HepG2 (cell line): ENCODE measurements around the gene THADA. TPM values are rescaled to one million over a fixed set of nuclear protein-coding genes. Genes with fewer than 3 reads are reported as not detected.

ENCODE experiments used
- CREM ChIP-seq, 2 experiments: sonication (generic) in 1 of 2; formaldehyde crosslinking in 1 of 2; IDR thresholded peaks; 2 replicates each; pipeline versions ENCODE4 v1.4.0 to v1.6.1; 2016 to 2020; ENCODE audit warnings: antibody characterized with exemption in 1 of 2, mild to moderate bottlenecking in 1 of 2, missing genetic modification reagents in 1 of 2
- CTCF ChIP-seq: sonication (generic); formaldehyde crosslinking; IDR thresholded peaks from 2 replicates; pipeline ENCODE4 v1.5.0; 2020; ENCODE audit warnings: mild to moderate bottlenecking, missing genetic modification reagents, moderate library complexity
- FOXA1 ChIP-seq, 2 experiments: fragments of 450-650 bp in 1 of 2; sonication (generic) in 1 of 2; formaldehyde crosslinking in 1 of 2; IDR thresholded peaks; 2 replicates each; pipeline versions ENCODE4 v1.4.0 to v1.6.1; 2016 to 2020; ENCODE audit warnings: missing genetic modification reagents in 1 of 2
- FOXP1 ChIP-seq, 2 experiments: fragments of 450-650 bp in 1 of 2; IDR thresholded peaks; 2 replicates each; pipeline ENCODE4 v1.6.1; 2017 to 2018; ENCODE audit warnings: antibody characterized with exemption in 1 of 2
- GATAD2A ChIP-seq: IDR thresholded peaks from 2 replicates; pipeline ENCODE4 v1.6.1; 2016
- KDM6A ChIP-seq: IDR thresholded peaks from 2 replicates; pipeline ENCODE4 v1.6.1; 2016; ENCODE audit warnings: low read depth
- KLF13 ChIP-seq: sonication (generic); formaldehyde crosslinking; IDR thresholded peaks from 2 replicates; pipeline ENCODE4 v1.4.0; 2020; ENCODE audit warnings: mild to moderate bottlenecking, missing genetic modification reagents
- MTA3 ChIP-seq: sonication (generic); formaldehyde crosslinking; IDR thresholded peaks from 2 replicates; pipeline ENCODE4 v1.4.0; 2020; ENCODE audit warnings: missing genetic modification reagents
- RCOR2 ChIP-seq: IDR thresholded peaks from 2 replicates; pipeline ENCODE4 v1.6.1; 2016; ENCODE audit warnings: missing biosample characterization, missing genetic modification reagents
- SALL1 ChIP-seq: sonication (generic); formaldehyde crosslinking; IDR thresholded peaks from 2 replicates; pipeline ENCODE4 v1.8.0; 2022; ENCODE audit warnings: mild to moderate bottlenecking, missing genetic modification reagents
- SALL2 ChIP-seq: sonication (generic); formaldehyde crosslinking; IDR thresholded peaks from 2 replicates; pipeline ENCODE4 v1.8.1; 2023; ENCODE audit warnings: mild to moderate bottlenecking, missing genetic modification reagents, inconsistent platforms
- SNAPC5 ChIP-seq: sonication (generic); formaldehyde crosslinking; IDR thresholded peaks from 2 replicates; pipeline ENCODE4 v1.8.1; 2023; ENCODE audit warnings: mild to moderate bottlenecking, missing genetic modification reagents, borderline replicate concordance
- ZBTB7B ChIP-seq: sonication (generic); formaldehyde crosslinking; IDR thresholded peaks from 2 replicates; pipeline ENCODE4 v1.4.0; 2020; ENCODE audit warnings: missing genetic modification reagents
- ZNF24 ChIP-seq: fragments of 450-650 bp; IDR thresholded peaks from 2 replicates; pipeline ENCODE4 v1.6.1; 2017; ENCODE audit warnings: antibody characterized with exemption, mild to moderate bottlenecking
- ZNF446 ChIP-seq: sonication (generic); formaldehyde crosslinking; IDR thresholded peaks from 2 replicates; pipeline ENCODE4 v1.5.0; 2020; ENCODE audit warnings: mild to moderate bottlenecking, missing genetic modification reagents
- ZNF501 ChIP-seq: sonication (generic); formaldehyde crosslinking; IDR thresholded peaks from 2 replicates; pipeline ENCODE4 v1.5.1; 2020; ENCODE audit warnings: mild to moderate bottlenecking, moderate library complexity, missing genetic modification reagents
- ZNF790 ChIP-seq: sonication (generic); formaldehyde crosslinking; IDR thresholded peaks from 2 replicates; pipeline ENCODE4 v1.8.0; 2022; ENCODE audit warnings: missing genetic modification reagents, mild to moderate bottlenecking, borderline replicate concordance
- ZUFSP ChIP-seq: sonication (generic); formaldehyde crosslinking; IDR thresholded peaks from 2 replicates; pipeline ENCODE4 v1.9.0; 2021; ENCODE audit warnings: missing genetic modification reagents, mild to moderate bottlenecking, borderline replicate concordance
- polyA plus RNA-seq, 8 experiments: library from polyadenylated mRNA; depleted of rRNA in 3 of 8; stranded (reverse) in 7 of 8; unstranded in 1 of 8; fragments of >200 nt; fragmentation: Illumina TruSeq in 4 of 8; extraction: Trizol in 4 of 8; gene quantifications; 2 replicates each; pipeline versions ENCODE4 v1.2.1 to v1.2.3, GENCODE V29; 2011 to 2016; ENCODE audit warnings: low read depth in 4 of 8, missing spikeins in 1 of 8, mixed read lengths in 1 of 8; ENCODE audit not compliant: insufficient read depth in 1 of 8
- total RNA-seq, 5 experiments: library from RNA; depleted of rRNA; stranded (reverse); fragments of >200 nt; fragmentation: Illumina TruSeq; extraction: Trizol; gene quantifications; 2 replicates each; pipeline ENCODE4 v1.2.3, GENCODE V29; 2016; ENCODE audit warnings: low read depth in 1 of 5
- TF ChIP-seq, protein P1 (sequence below): sonication (generic); formaldehyde crosslinking; IDR thresholded peaks from 2 replicates; pipeline ENCODE4 v1.4.0; 2020; ENCODE audit warnings: missing genetic modification reagents
- TF ChIP-seq, protein P2 (sequence below): sonication (generic); formaldehyde crosslinking; conservative IDR thresholded peaks from 2 replicates; pipeline ENCODE4 v1.4.0; 2020; ENCODE audit warnings: mild to moderate bottlenecking, missing genetic modification reagents, moderate library complexity

Gene THADA
- total and polyA plus RNA-seq, 2 of the 13 experiments (the other 11 are each of a cell fraction or from before 2014, with no cell fraction given): 12.7 to 21.7 TPM

DNA sequence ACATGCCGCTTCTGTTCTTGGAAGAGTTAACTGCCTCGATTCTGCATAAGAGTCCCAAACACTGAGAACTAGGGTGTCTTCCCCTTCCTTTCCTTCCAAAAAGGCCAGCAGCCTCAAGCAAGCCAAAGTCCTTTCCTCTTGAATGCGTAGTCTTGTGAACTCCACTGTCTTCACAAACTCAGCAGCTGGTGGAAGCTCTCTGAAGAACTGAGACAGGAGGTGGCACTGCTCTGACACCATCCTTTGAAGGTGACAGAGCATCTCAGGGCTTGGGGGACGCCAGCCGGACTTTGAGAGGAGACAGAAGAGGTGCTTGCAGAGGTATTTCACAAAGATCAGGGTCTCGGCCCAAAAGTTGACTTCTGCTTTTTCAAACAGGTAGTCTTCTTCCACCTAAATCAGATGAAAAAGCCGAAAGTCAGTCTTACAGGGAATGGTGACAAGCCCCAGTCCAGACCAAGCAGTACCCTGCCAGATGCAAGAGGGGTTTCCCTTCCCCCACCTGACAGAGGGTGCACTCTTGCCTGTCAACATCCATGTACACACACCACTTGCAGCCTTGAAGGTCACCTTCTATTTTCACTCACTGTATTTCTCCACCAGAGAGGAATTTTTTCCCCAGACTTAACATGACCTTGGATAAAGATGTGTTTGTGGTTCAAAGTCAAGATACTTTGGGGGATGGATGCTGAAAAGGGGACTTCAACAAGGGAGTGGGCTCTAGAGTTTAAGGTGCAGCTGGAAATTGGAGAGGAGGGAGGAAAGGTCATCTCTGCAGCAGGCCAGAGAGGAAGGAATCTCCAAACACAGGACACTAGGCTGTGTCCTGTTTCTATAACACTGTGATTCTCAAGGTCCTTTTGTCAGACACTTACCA, 364.6 kb downstream of the THADA start (continued):
- peak; percentile 25; the same call in 1 of the 2 replicates for TF ChIP-seq CREM (IDR thresholded peaks at IDR 0.05)
- no peak for TF ChIP-seq CREM (CRISPR knock-in tag; IDR thresholded peaks at IDR 0.05)
- TF ChIP-seq ZNF24: no peak
- peak; percentile 70; the same call in 1 of the 2 replicates for TF ChIP-seq ZBTB7B (CRISPR knock-in tag)
- TF ChIP-seq ZUFSP (CRISPR knock-in tag): no peak
- no peak for TF ChIP-seq SNAPC5 (CRISPR knock-in tag)
- no peak for TF ChIP-seq FOXP1 (IDR thresholded peaks at IDR 0.05)
- TF ChIP-seq FOXP1 (CRISPR knock-in tag; IDR thresholded peaks at IDR 0.05): peak; percentile 64; the same call in 1 of the 2 replicates
- no peak for TF ChIP-seq MTA3 (CRISPR knock-in tag)
- peak; percentile 55; the same call in 1 of the 2 replicates for TF ChIP-seq SALL1 (CRISPR knock-in tag)
- no peak for TF ChIP-seq FOXA1 (IDR thresholded peaks at IDR 0.05)
- TF ChIP-seq FOXA1 (CRISPR knock-in tag; IDR thresholded peaks at IDR 0.05): peak; percentile 69
- peak; percentile 82 for TF ChIP-seq GATAD2A (CRISPR knock-in tag)
- no peak for TF ChIP-seq RCOR2 (CRISPR knock-in tag)
- TF ChIP-seq SALL2 (CRISPR knock-in tag): no peak
- peak; percentile 33; the same call in 1 of the 2 replicates for TF ChIP-seq KDM6A (CRISPR knock-in tag)
- peak; percentile 53 for TF ChIP-seq CTCF (CRISPR knock-in tag)
- TF ChIP-seq, protein P1, sequence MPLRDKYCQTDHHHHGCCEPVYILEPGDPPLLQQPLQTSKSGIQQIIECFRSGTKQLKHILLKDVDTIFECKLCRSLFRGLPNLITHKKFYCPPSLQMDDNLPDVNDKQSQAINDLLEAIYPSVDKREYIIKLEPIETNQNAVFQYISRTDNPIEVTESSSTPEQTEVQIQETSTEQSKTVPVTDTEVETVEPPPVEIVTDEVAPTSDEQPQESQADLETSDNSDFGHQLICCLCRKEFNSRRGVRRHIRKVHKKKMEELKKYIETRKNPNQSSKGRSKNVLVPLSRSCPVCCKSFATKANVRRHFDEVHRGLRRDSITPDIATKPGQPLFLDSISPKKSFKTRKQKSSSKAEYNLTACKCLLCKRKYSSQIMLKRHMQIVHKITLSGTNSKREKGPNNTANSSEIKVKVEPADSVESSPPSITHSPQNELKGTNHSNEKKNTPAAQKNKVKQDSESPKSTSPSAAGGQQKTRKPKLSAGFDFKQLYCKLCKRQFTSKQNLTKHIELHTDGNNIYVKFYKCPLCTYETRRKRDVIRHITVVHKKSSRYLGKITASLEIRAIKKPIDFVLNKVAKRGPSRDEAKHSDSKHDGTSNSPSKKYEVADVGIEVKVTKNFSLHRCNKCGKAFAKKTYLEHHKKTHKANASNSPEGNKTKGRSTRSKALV (CRISPR knock-in tag): no peak
- 0 out of 2 replicates have a peak, but pooled peaks have one; percentile 32 for TF ChIP-seq ZNF446 (CRISPR knock-in tag)
- TF ChIP-seq, protein P2, sequence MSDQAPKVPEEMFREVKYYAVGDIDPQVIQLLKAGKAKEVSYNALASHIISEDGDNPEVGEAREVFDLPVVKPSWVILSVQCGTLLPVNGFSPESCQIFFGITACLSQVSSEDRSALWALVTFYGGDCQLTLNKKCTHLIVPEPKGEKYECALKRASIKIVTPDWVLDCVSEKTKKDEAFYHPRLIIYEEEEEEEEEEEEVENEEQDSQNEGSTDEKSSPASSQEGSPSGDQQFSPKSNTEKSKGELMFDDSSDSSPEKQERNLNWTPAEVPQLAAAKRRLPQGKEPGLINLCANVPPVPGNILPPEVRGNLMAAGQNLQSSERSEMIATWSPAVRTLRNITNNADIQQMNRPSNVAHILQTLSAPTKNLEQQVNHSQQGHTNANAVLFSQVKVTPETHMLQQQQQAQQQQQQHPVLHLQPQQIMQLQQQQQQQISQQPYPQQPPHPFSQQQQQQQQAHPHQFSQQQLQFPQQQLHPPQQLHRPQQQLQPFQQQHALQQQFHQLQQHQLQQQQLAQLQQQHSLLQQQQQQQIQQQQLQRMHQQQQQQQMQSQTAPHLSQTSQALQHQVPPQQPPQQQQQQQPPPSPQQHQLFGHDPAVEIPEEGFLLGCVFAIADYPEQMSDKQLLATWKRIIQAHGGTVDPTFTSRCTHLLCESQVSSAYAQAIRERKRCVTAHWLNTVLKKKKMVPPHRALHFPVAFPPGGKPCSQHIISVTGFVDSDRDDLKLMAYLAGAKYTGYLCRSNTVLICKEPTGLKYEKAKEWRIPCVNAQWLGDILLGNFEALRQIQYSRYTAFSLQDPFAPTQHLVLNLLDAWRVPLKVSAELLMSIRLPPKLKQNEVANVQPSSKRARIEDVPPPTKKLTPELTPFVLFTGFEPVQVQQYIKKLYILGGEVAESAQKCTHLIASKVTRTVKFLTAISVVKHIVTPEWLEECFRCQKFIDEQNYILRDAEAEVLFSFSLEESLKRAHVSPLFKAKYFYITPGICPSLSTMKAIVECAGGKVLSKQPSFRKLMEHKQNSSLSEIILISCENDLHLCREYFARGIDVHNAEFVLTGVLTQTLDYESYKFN (CRISPR knock-in tag): peak; percentile 59
- TF ChIP-seq KLF13: no peak
- TF ChIP-seq ZNF501 (CRISPR knock-in tag): peak; percentile 66
- TF ChIP-seq ZNF790: no peak
